CD4-positive, alpha-beta T cell treated with Interleukin-6 for 4 hours (primary cell): ENCODE measurements around the gene ACSL5.
"Not testable (repeated sequence)": the region's sequence is repeated elsewhere in the genome, so short reads cannot be mapped to it uniquely, and the experiment has no call there.

Experiments
- DNase-seq: peaks from one replicate; pipeline ENCODE4 v3.0.0-alpha.2; 2020; ENCODE audit warnings: mixed read lengths

ACSL5 gene

GRCh38 chr10:112352044-112352443 is 21.9 kb upstream of the ACSL5 start:
- DNase-seq = no peak

DNA sequence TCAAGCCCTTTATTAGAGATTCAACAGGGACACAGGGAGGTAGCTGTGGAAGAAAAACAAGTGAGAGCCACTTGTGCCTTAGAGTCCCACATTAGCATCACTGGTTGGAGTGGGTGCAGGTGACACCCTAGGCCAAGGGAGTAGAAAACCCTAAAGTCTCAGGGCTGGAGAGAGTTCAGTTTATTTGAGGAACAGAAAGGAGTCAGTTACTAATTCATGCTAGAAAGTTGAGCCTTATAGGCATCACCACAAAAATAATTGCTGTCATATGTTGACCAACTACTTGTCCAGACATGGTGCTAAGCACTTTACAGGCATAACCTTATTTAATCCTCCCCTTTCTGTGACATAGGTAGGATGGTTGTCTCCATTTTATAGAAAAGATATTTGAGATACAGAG is 20.9 kb upstream of the ACSL5 start:
- DNase-seq = no peak

DNA sequence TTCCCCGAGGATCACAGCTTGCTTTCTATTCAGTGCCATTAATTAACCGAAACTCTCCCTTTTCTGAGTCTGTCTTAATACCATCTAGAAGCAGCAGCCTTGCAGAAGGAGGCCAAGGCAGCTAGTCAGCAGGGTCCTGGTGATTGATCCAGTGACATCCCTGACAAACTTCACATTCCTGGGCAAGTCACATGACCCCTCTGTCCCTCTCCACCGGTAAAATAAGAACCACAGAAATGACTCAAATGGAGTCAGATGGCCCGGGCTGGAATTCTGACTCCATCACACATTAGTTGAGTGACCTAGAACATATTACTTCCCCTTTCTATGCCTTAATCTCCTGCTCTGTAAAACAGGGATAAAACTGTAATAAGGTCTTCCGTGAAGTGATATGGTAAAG is 17.2 kb upstream of the ACSL5 start:
- DNase-seq = no peak

- no peak for DNase-seq
Measured at GRCh38 chr10:112359606-112360307, 14.2 kb upstream of the ACSL5 start.

DNA sequence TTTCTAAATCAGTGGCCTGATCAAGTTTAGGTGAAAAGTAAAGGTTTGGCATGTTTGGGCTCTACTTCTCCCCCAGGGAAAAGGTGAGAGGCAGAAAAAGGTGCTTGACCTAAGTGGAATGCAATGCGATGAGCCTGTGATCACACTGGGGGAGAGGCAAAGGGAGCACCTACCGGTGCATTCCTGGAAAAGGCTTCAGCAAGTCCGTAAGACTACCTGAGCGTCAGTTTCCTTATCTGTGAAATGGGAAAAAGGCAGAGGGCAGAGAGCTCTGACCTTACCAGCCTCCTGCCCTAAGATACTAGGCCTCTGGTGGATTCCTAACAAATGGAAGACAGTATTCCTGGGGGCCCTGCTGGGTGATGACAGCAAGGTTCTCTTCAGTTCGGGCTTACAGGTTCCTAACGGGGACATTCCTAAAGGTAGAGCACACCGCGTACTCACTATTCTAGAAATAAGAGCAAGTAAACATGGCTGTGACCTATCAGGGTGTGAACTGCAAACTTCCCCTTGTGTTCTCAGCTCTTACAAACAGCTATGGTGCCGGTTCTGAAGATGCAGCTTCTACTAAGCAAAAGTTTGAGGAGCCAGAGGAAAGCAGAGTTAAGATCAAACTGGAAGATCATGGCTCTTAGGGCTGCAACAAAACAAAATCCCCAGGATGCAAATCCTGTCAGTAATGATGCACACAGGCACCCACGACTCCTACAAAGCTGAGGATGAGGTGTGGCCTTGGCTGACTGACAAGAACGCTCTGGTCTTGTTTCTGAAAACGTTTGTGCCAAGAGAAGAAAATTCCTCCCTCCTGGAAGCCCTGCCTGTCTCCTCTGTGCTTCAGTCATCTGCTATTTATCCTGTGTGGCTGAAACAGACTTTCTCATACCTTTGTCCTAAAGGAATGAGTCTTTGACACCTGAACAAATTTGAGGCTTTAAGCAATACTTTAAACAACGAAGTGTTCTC is 13.3 kb upstream of the ACSL5 start:
- DNase-seq = no peak

DNA sequence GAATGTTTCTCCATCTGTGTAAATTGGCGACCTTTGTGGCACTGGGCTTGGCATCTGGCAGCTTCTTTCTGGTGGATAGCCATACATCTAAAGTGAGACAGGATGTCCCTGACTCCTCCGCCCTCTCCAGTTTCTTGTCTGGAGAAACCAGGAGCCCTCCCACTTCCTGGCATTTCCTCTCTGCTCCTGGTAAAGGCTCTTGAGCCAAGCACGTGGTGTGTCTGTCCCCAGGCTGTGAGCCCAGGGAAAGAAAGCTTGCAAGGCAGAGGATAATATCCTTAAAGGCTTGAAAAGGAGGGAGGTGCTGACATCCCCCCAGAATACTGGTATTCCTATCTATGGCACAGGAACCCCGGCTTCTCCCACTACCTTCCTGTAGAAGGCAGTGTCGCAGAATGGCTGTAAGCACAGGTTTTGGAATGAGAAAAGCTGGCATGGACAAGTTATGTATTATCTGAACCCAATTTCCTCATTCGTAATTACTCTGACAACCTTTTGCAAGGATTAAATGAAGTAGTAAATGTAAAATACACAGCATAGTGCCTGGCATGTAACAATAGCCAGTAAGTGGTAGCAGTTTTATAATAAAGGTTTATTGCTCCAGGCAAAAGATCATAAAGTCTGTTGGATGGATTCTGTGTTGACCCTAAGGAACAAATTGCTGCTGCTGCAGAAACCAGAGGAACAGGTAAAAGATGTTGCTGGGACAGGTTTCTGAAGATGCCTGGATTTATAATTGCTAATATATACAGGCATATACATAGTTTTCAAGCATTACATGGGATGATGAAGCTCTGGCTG is 11.8 kb upstream of the ACSL5 start:
- no peak for DNase-seq

DNA sequence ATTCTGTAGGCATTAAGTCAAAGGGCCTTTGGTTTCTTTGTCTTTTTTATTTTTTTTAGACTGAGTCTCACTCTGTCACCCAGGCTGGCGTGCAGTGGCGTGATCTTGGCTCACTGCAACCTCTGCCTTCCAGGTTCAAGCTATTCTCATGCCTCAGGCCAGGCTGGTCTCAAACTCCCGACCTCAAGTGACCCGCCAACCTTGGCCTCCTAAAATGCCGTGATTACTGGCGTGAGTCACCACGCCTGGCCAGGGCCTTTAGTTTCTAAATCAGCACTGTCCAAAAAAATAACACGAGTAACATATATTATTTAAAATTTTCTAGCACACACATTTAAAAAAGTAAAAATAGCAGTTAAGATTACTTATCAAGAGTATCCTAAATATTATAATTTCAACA is 11.1 kb upstream of the ACSL5 start:
- no peak for DNase-seq

- DNase-seq = no peak
Measured at GRCh38 chr10:112363696-112364688, 9.9 kb upstream of the ACSL5 start.

DNA sequence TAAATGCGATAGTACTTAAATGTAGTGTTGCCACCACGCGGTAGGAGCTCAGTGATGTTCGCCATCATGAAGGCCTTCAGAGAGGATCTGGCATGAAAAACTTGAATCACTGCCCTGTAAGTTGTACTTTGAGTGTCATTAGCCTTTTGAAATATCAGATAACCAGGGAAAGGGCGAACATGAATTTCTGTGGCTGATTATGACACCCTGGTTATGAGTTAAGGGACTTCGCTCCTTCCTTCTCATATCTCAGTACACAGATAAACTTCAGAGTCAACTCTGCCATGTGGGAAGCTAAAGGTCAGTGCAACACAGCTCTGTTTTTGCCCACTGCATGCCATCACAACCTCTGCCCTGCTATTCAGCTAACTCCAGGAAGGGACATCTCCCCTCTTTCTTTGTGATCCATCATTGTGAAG is 8.9 kb upstream of the ACSL5 start:
- DNase-seq = no peak

DNA sequence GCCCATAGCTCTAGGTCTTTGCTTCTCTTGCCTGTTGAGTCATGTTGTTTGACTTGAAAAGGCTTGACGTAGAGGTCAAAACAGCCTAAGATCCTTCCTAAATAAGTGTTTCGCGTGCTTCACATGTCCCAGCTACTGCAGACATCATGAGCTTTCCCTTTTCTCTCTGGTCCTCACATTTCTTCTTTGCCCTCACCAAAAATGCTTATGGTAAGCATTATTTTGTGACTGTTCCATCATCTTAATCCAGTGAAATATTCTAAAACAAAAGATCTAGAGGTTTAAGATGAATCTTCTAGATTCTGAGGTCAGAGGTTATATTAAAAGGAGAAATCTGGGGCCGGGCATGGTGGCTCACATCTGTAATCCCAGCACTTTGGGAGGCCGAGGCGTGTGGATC is 8.5 kb upstream of the ACSL5 start:
- DNase-seq = no peak

- DNase-seq = no peak
Measured at GRCh38 chr10:112366992-112367391, 6.9 kb upstream of the ACSL5 start.

GRCh38 chr10:112367516-112367915 is 6.4 kb upstream of the ACSL5 start:
- no peak for DNase-seq

DNA sequence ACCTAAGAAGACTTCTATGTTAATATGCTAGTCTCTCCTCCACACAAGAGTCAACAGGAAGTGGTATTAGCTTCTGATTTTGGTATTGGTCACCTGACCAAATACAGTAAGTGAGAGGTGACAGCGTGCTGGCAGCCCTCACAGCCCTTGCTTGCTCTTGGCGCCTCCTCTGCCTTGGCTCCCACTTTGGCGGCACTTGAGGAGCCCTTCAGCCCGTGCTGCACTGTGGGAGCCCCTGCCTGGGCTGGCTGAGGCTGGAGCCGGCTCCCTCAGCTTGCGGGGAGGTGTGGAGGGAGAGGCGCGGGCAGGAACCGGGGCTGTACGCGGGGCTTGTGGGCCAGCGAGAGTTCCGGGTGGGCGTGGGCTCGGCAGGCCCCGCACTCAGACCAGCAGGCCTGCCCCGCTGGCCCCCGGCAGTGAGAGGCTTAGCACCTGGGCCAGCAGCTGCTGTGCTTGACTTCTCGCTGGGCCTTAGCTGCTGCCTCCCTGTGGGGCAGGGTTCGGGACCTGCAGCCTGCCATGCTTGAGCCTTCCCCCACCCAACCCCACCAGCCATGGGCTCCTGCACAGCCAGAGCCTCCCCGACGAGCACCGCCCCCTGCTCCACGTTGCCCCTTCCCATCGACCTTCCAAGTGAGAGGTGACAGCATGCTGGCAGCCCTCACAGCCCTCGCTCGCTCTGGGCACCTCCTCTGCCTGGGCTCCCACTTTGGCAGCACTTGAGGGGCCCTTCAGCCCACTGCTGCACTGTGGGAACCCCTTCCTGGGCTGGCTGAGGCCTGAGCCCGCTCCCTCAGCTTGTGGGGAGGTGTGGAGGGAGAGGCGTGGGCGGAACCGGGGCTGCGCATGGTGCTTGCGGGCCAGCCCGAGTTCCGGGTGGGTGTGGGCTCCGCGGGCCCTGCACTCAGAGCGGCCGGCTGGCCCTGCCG is 4.2 kb upstream of the ACSL5 start:
- DNase-seq = peak; percentile 36

DNA sequence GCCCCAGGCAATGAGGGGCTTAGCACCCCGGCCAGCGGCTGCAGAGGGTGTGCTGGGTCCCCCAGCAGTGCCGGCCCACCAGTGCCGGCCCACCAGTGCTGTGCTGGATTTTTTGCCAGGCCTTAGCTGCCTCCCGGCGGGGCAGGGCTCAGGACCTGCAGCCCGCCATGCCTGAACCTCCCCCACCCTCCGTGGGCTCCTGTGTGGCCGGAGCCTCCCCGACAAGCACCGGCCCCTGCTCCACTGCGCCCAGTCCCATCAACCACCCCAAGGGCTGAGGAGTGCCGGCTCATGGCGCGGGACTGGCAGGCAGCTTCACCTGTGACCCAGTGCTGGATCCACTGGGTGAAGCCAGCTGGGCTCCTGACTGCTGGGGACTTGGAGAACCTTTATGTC is 3.5 kb upstream of the ACSL5 start:
- no peak for DNase-seq

GRCh38 chr10:112371326-112371725 is 2.6 kb upstream of the ACSL5 start:
- not testable (repeated sequence) for DNase-seq

GRCh38 chr10:112372182-112372810 is 1.6 kb upstream of the ACSL5 start:
- DNase-seq = not testable (repeated sequence)

DNA sequence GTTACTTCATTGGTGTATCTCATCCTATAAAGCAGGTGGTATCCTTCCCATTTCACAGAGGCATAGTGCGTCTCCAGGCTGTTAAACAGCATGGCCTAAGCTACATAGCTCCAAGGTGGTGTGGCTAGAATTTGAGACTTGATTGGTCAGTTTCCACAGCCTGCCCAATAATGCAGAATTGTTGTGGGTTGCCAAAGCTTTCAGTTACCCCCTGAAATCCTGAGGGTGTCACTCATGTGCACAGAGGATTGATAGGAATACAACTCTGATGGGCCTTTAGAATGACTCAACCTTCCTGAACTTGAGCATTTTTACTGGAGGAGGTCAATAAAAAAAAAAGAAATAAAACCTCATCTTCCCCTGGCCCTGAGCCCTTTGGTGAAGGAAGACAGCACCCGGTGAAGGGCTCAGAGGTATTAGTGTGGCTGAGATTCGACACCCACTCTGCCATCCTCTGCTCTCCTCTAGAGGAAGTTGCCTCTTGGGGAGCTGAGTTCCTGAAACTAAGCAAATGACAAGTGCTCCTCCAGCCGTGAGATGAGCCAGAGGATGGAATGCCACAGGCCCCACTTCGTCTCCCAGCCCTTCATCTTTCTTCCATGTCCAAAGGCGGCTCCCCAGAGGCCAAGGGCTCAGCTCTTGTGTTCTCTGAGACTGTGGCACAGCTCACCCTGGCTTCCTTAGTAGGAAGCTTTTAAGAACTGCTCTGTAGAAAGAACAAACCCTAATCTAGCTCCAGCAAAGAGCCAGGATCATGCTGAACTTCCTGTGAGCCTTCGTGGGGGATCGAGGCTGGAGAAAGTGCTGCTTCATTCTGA is 1.0 kb downstream of the ACSL5 start:
- peak; percentile 49 for DNase-seq

GRCh38 chr10:112375721-112376395 is 1.9 kb downstream of the ACSL5 start:
- DNase-seq = peak; percentile 53

DNA sequence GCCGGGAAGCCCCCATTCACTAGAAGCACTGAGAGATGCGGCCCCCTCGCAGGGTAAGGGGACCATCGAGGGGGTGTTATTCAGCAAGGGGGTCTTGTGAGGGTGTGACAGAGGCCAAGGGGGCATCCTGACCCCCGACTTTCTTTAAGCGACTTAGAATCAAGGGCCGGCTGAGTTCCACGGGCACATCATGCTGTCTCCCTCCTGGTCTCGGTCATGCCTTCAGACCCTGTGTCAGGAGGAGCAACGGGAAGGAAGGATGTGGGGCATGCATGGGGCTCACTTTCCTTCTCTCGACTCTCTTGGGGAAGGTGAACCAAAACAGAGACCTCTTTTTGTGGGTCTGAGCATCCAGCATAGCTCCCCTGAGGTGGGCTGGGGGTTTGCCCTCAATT is 2.5 kb downstream of the ACSL5 start:
- peak; percentile 14 for DNase-seq
